ENCODE results near the gene RAB3GAP1. TPM values are rescaled to one million over a fixed set of nuclear protein-coding genes. Genes with fewer than 3 reads are reported as not detected.

Gene RAB3GAP1
- total RNA-seq, 4 donors from 2014 or later, result 71.8 to 76.9 (median 72.3) TPM

DNA sequence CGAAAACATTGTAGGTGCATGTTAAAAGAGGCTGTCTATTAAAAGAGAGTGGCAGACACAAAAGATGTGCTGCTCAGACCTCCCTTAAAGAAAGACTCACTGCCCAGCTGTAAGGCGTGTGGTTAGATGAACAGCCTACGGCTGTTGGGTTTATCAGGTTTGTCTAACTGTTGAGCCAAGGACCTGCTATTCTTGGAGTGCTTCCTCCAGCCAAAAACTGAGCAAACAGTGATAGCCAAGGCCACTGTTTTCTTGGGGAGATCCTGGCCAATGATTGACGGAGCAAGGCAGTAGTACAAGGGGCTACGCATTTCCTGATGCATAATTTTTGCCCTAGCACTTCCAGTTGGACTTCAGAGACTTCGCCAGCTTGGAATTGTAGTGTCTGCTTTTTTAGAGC is 1.4 kb upstream of the RAB3GAP1 start:
- TF ChIP-seq EP300 (IDR thresholded peaks at IDR 0.05) (no peak), POLR2AphosphoS5 (IDR thresholded peaks at IDR 0.05) (no peak), POLR2A (IDR thresholded peaks at IDR 0.05) (no peak)
- TF ChIP-seq, protein P1, sequence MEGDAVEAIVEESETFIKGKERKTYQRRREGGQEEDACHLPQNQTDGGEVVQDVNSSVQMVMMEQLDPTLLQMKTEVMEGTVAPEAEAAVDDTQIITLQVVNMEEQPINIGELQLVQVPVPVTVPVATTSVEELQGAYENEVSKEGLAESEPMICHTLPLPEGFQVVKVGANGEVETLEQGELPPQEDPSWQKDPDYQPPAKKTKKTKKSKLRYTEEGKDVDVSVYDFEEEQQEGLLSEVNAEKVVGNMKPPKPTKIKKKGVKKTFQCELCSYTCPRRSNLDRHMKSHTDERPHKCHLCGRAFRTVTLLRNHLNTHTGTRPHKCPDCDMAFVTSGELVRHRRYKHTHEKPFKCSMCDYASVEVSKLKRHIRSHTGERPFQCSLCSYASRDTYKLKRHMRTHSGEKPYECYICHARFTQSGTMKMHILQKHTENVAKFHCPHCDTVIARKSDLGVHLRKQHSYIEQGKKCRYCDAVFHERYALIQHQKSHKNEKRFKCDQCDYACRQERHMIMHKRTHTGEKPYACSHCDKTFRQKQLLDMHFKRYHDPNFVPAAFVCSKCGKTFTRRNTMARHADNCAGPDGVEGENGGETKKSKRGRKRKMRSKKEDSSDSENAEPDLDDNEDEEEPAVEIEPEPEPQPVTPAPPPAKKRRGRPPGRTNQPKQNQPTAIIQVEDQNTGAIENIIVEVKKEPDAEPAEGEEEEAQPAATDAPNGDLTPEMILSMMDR (IDR thresholded peaks at IDR 0.05), result no peak
- no peak for ATAC-seq
- 85 to 90% methylated on average over 5 to 6 of the region's 6 CpGs for WGBS, 2 donors (ENCODE audit: low coverage in 1 of 2)
- Histone ChIP-seq H3K27ac (no peak overlapping the region), H3K27me3 (no peaks in the 10 kb centered on the region), H3K36me3 (no peaks in the 10 kb centered on the region), H3K9me3 (no peaks in the 10 kb centered on the region), H3K4me3 (no peak overlapping the region), H3K4me1 (peaks cover 3 to 33% (median 4%) of the 10 kb centered on the region in 3 donors)

DNA sequence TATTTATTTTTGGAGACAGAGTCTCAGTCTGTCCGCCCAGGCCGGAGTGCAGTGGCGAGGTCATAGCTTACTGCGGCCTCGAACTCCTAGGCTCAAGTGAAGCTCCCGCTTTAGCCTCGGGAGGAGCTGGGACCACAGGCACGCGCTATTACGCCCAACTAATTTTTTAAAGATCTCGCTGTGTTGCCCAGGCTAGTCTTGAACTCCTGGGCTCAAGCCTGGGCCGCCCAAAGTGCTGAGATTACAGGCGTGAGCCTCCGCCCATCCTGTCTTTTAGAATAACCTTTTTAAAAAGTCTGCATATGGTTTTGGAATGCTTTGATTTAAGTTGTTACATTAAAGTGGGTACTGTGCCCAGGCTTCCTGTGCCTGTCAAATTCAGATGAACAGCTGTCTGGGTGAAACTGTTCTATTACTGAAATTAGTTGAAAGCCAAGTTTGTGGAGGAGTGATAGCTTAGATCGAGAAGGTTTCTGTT is 944 bp downstream of the RAB3GAP1 start:
- peaks cover 3 to 51% (median 4%) of the 10 kb centered on the region in 3 donors for H3K4me1 ChIP-seq
- TF ChIP-seq POLR2AphosphoS5 (IDR thresholded peaks at IDR 0.05) (no peak), EP300 (IDR thresholded peaks at IDR 0.05) (no peak), POLR2A (IDR thresholded peaks at IDR 0.05) (no peak)
- TF ChIP-seq, protein P1 (IDR thresholded peaks at IDR 0.05), result no peak
- H3K36me3 ChIP-seq, result no peaks in the 10 kb centered on the region
- ATAC-seq, result peak; percentile 8
- peak overlapping the region; percentile 70 to 79 for H3K4me3 ChIP-seq
- H3K27ac ChIP-seq, result peak overlapping the region; percentile 77 to 96 (median 90)
- H3K9me3 ChIP-seq, result no peaks in the 10 kb centered on the region
- whole genome bisulfite sequencing, 2 donors (ENCODE audit: low coverage in 1 of 2), result 6% methylated on average over 9 to 15 of the region's 15 CpGs
- no peaks in the 10 kb centered on the region for H3K27me3 ChIP-seq

DNA sequence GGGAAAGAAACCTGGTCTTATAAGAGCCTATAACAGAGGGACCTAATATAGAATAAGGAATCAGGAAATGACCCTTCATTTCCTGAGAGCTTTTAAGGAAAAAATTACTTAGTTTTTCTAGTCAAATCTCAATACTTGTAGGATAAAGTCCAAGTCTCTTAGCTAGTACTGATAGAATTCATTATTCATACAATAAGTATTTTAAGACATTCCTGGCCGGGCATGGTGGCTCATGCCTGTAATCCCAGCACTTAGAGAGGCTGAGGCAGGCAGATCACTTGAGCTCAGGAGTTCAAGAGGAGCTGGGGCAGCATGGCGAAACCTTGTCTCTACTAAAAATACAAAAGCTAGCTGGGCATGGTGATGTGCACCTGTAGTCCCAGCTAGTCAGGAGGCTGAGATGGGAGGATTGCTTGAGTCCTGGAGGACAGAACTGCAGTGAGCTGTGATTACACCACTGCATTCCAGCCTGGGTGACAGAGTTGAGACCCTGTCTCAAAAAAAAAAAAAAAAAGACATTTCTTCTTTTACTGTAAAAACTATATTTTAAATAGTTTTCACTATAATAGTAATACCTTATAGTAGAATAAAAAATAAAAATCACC is 3.2 kb downstream of the RAB3GAP1 start:
- H3K27ac ChIP-seq, result peak overlapping the region in 2 of 4 donors; percentile 15 to 24
- no peak overlapping the region for H3K4me3 ChIP-seq
- WGBS, 2 donors (ENCODE audit: low coverage in 1 of 2), result 43 to 50% methylated on average over 2 of the region's 2 CpGs
- H3K27me3 ChIP-seq, result no peaks in the 10 kb centered on the region
- TF ChIP-seq EP300 (IDR thresholded peaks at IDR 0.05) (no peak), POLR2AphosphoS5 (IDR thresholded peaks at IDR 0.05) (peak; percentile 29), POLR2A (IDR thresholded peaks at IDR 0.05) (no peak)
- TF ChIP-seq, protein P1 (IDR thresholded peaks at IDR 0.05), result no peak
- H3K9me3 ChIP-seq, result no peaks in the 10 kb centered on the region
- ATAC-seq, result no peak
- peaks cover 3 to 62% (median 4%) of the 10 kb centered on the region in 3 donors for H3K4me1 ChIP-seq
- peaks cover 0 to 4% of the 10 kb centered on the region in 2 donors for H3K36me3 ChIP-seq

DNA sequence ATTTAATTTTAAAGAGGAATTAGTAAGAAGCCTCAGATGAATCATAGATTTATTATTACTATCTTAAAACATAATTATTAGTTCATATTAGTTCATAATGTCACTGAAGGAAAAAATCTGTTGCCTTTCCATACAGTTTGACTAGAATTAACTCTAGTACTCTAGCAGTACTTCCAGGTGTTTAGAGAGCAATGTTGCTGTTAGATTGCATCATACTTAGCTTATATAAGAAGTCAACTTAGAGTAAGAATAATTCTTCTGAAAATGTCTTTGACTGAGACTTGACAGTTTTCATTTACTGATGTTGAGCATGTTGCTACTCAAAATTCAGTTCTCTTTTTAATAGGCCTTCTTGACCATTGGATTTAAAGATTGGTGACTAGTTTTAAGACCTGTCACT is 4.7 kb downstream of the RAB3GAP1 start:
- Histone ChIP-seq H3K36me3 (peaks cover 0 to 19% of the 10 kb centered on the region in 2 donors), H3K9me3 (no peaks in the 10 kb centered on the region), H3K27ac (no peak overlapping the region), H3K4me3 (no peak overlapping the region), H3K27me3 (no peaks in the 10 kb centered on the region), H3K4me1 (peaks cover 3 to 59% (median 4%) of the 10 kb centered on the region in 3 donors)
- no peak for ATAC-seq
- TF ChIP-seq POLR2A (IDR thresholded peaks at IDR 0.05) (no peak), EP300 (IDR thresholded peaks at IDR 0.05) (no peak), POLR2AphosphoS5 (IDR thresholded peaks at IDR 0.05) (no peak)
- TF ChIP-seq, protein P1 (IDR thresholded peaks at IDR 0.05), result no peak

DNA sequence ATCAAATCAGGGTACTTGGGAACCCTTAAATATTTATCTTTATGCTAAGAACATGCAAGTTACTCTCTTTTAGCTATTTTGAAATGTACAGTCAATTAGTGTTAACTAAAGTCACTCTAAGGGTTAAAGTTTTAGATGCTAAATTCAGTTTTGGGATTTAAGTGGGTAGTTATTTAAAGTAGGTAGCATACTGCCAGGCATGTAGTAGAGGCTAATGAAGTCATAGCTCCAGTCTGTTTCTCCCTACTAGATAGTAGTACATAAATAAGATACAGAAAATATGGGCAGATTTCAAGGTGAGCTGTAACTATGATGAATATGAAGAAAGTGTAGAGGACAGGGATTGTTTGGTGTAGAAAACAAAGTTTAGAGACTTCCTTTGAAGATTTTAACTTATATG is 7.5 kb downstream of the RAB3GAP1 start:
- no peaks in the 10 kb centered on the region for H3K27me3 ChIP-seq

More for the DNA sequence above, 7.5 kb downstream of the RAB3GAP1 start:
- ATAC-seq, result no peak
- TF ChIP-seq, protein P1 (IDR thresholded peaks at IDR 0.05), result no peak
- no peak for TF ChIP-seq POLR2AphosphoS5 (IDR thresholded peaks at IDR 0.05)
- no peak for TF ChIP-seq EP300 (IDR thresholded peaks at IDR 0.05)
- no peak for TF ChIP-seq POLR2A (IDR thresholded peaks at IDR 0.05)
- Histone ChIP-seq H3K36me3 (peaks cover 0 to 24% of the 10 kb centered on the region in 2 donors), H3K4me3 (no peak overlapping the region), H3K9me3 (no peaks in the 10 kb centered on the region), H3K27ac (no peak overlapping the region), H3K4me1 (peaks cover 4 to 59% (median 5%) of the 10 kb centered on the region in 3 donors)

Measured in gastroesophageal sphincter (tissue), 4 donors.